ENCODE results near the gene HSD3B2.

DNA sequence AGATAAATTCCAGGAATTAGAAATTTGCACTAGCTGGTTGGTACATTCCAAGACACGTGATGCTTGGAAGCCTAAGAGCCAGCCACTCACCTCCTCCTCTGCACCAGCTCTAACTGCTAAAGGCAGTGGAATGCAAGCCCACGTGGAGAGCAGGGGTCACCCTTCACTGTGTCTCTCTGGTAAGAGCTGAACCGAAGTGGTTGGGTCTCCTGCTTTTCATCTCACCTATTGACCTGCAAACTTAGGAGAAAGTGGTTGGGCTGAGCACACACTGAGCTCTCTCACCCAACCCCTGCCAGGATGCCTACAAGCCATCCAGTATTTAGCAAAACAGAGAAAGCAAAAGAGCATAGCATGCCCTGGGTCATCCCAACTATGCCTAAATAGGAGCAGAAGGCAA is 27.1 kb upstream of the HSD3B2 start:
- TF ChIP-seq, protein P1, sequence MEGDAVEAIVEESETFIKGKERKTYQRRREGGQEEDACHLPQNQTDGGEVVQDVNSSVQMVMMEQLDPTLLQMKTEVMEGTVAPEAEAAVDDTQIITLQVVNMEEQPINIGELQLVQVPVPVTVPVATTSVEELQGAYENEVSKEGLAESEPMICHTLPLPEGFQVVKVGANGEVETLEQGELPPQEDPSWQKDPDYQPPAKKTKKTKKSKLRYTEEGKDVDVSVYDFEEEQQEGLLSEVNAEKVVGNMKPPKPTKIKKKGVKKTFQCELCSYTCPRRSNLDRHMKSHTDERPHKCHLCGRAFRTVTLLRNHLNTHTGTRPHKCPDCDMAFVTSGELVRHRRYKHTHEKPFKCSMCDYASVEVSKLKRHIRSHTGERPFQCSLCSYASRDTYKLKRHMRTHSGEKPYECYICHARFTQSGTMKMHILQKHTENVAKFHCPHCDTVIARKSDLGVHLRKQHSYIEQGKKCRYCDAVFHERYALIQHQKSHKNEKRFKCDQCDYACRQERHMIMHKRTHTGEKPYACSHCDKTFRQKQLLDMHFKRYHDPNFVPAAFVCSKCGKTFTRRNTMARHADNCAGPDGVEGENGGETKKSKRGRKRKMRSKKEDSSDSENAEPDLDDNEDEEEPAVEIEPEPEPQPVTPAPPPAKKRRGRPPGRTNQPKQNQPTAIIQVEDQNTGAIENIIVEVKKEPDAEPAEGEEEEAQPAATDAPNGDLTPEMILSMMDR (IDR thresholded peaks at IDR 0.05 in 8 of 11, conservative IDR thresholded peaks at IDR 0.05 in 3 of 11): no peak
- no peak for TF ChIP-seq POLR2A (IDR thresholded peaks at IDR 0.05)
